H1 (cell line): ENCODE measurements around the gene CAMTA1. TPM values are rescaled to one million over a fixed set of nuclear protein-coding genes. Genes with fewer than 3 reads are reported as not detected.

Source experiments
- CTCF ChIA-PET: fragments of 300-600 bp; sonication (Branson Sonifier 250); formaldehyde crosslinking; loops from one replicate; lab custom pipeline; 2021; ENCODE audit not compliant: partially characterized antibody; lab: Charles Lee
- POLR2A ChIA-PET: fragments of 300-600 bp; sonication (Branson Sonifier 250); formaldehyde crosslinking; loops from one replicate; lab custom pipeline; 2021; ENCODE audit warnings: inconsistent platforms; ENCODE audit not compliant: partially characterized antibody; lab: Charles Lee
- DNase-seq, 2 experiments: peaks; one replicate each; pipeline versions ENCODE4 v3.0.0 to v3.0.0-alpha.2; 2010 to 2022; ENCODE audit warnings: low spot score in 2 of 2, low read depth in 1 of 2, mixed read lengths in 1 of 2
- FAIRE-seq: peaks from 2 replicates; lab custom pipeline; 2011; peaks lifted over from hg19 to GRCh38; lab: Jason Lieb, UNC
- H2AFZ ChIP-seq: 2 replicates; pipeline ENCODE4 v1.8.1; 2012; ENCODE audit warnings: low read length, inconsistent platforms
- H2AK5ac ChIP-seq: 2 replicates; pipeline ENCODE4 v1.6.1; 2013; ENCODE audit warnings: low read depth, low read length
- H2BK120ac ChIP-seq: replicated peaks from 2 replicates; pipeline ENCODE3; 2013; ENCODE audit warnings: low read depth, low read length, inconsistent platforms
- H2BK12ac ChIP-seq: 2 replicates; pipeline ENCODE4 v1.6.1; 2013; ENCODE audit warnings: low read depth, low read length
- H2BK15ac ChIP-seq: 2 replicates; pipeline ENCODE4 v1.6.1; 2013; ENCODE audit warnings: low read length
- H2BK20ac ChIP-seq: 2 replicates; pipeline ENCODE4 v1.6.1; 2013; ENCODE audit warnings: low read length
- H2BK5ac ChIP-seq: 2 replicates; pipeline ENCODE4 v1.6.1; 2013; ENCODE audit warnings: low read depth, low read length
- H3K14ac ChIP-seq: 2 replicates; pipeline ENCODE4 v1.6.1; 2013; ENCODE audit warnings: inconsistent platforms; ENCODE audit not compliant: insufficient read length
- H3K18ac ChIP-seq: 2 replicates; pipeline ENCODE4 v1.6.1; 2013; ENCODE audit warnings: low read length; ENCODE audit errors: extremely low read depth
- H3K23ac ChIP-seq: 2 replicates; pipeline ENCODE4 v1.6.1; 2013; ENCODE audit warnings: inconsistent platforms; ENCODE audit not compliant: insufficient read length
- H3K23me2 ChIP-seq: 2 replicates; pipeline ENCODE4 v1.6.1; 2013; ENCODE audit warnings: low read depth, low read length
- H3K27ac ChIP-seq: 2 replicates; pipeline ENCODE4 v1.6.1; 2011; ENCODE audit warnings: low read depth, low read length, inconsistent platforms
- H3K27me3 ChIP-seq, 4 experiments: replicated peaks in 1 of 4; 1 replicate in 1 of 4; 2 replicates in 3 of 4; pipeline versions ENCODE4 v1.6.1 to v1.8.1; 2011 to 2013; ENCODE audit warnings: low read length in 3 of 4, mild to moderate bottlenecking in 3 of 4, inconsistent platforms in 2 of 4, mixed read lengths in 2 of 4, moderate library complexity in 1 of 4; ENCODE audit not compliant: control insufficient read depth in 3 of 4, insufficient read depth in 3 of 4; ENCODE audit errors: extremely low read depth in 1 of 4
- H3K36me3 ChIP-seq, 4 experiments: 2 replicates each; pipeline versions ENCODE4 v1.6.1 to v1.8.1; 2011 to 2013; ENCODE audit warnings: mild to moderate bottlenecking in 4 of 4, low read length in 3 of 4, moderate library complexity in 2 of 4, control low read depth in 1 of 4, inconsistent platforms in 1 of 4; ENCODE audit not compliant: insufficient read depth in 4 of 4, control insufficient read depth in 2 of 4
- H3K4ac ChIP-seq: replicated peaks from 2 replicates; pipeline ENCODE3; 2013; ENCODE audit warnings: low read length, low read depth, mixed read lengths, inconsistent platforms; ENCODE audit not compliant: insufficient read length
- H3K4me1 ChIP-seq, 4 experiments: replicated peaks in 1 of 4; 1 replicate in 1 of 4; 2 replicates in 3 of 4; pipeline versions ENCODE4 v1.6.1 to v1.8.1; 2011 to 2013; ENCODE audit warnings: low read length in 3 of 4, inconsistent platforms in 2 of 4, mixed read lengths in 1 of 4; ENCODE audit not compliant: insufficient read depth in 4 of 4, control insufficient read depth in 3 of 4
- H3K4me2 ChIP-seq, 2 experiments: 2 replicates each; pipeline versions ENCODE4 v1.6.1 to v1.8.1; 2011 to 2013; ENCODE audit warnings: low read depth in 2 of 2, low read length in 2 of 2, control low read depth in 1 of 2, inconsistent platforms in 1 of 2, mild to moderate bottlenecking in 1 of 2; ENCODE audit not compliant: insufficient read depth in 1 of 2
- H3K4me3 ChIP-seq, 4 experiments: fragments of 200-600, 300-600 bp in 1 of 4; sonication (generic), shearing (Covaris generic), sonication (Bioruptor Twin) in 1 of 4; 2 replicates each; pipeline versions ENCODE4 v1.5.1 to v1.8.1; 2011 to 2016; ENCODE audit warnings: low read length in 4 of 4, low read depth in 3 of 4, control low read depth in 2 of 4, inconsistent platforms in 2 of 4, mild to moderate bottlenecking in 2 of 4, mixed read lengths in 1 of 4, moderate library complexity in 1 of 4; ENCODE audit not compliant: insufficient read depth in 2 of 4; ENCODE audit errors: extremely low read depth in 1 of 4
- H3K56ac ChIP-seq: replicated peaks from 2 replicates; pipeline ENCODE3; 2013; ENCODE audit warnings: low read depth, mild to moderate bottlenecking, mixed read lengths, low read length, inconsistent platforms; ENCODE audit not compliant: insufficient read length
- H3K79me1 ChIP-seq: 2 replicates; pipeline ENCODE4 v1.6.1; 2013; ENCODE audit warnings: low read depth, low read length, control low read depth
- H3K79me2 ChIP-seq, 2 experiments: 2 replicates each; pipeline versions ENCODE4 v1.6.1 to v1.8.1; 2012 to 2013; ENCODE audit warnings: low read length in 2 of 2, mild to moderate bottlenecking in 2 of 2, inconsistent platforms in 1 of 2; ENCODE audit not compliant: insufficient read depth in 2 of 2, control insufficient read depth in 1 of 2
- H3K9ac ChIP-seq, 4 experiments: replicated peaks in 1 of 4; 1 replicate in 1 of 4; 2 replicates in 3 of 4; pipeline versions ENCODE4 v1.6.1 to v1.8.1; 2011 to 2013; ENCODE audit warnings: low read depth in 3 of 4, low read length in 3 of 4, control low read depth in 2 of 4, mild to moderate bottlenecking in 2 of 4, moderate library complexity in 2 of 4, inconsistent platforms in 1 of 4; ENCODE audit errors: extremely low read depth in 1 of 4
- H3K9me3 ChIP-seq, 2 experiments: 2 replicates each; pipeline versions ENCODE4 v1.6.1 to v1.8.1; 2012 to 2013; ENCODE audit warnings: mild to moderate bottlenecking in 2 of 2, moderate library complexity in 2 of 2, control low read depth in 1 of 2, inconsistent platforms in 1 of 2, low read depth in 1 of 2, low read length in 1 of 2, mixed read lengths in 1 of 2; ENCODE audit not compliant: insufficient read depth in 2 of 2
- H4K20me1 ChIP-seq, 2 experiments: replicated peaks in 1 of 2; 2 replicates each; pipeline versions ENCODE3 to v1.8.1; 2011 to 2013; ENCODE audit warnings: inconsistent platforms in 2 of 2, low read length in 2 of 2, mild to moderate bottlenecking in 1 of 2; ENCODE audit not compliant: insufficient read depth in 2 of 2, control insufficient read depth in 1 of 2
- H4K5ac ChIP-seq: 2 replicates; pipeline ENCODE4 v1.6.1; 2013; ENCODE audit warnings: low read length, low read depth, mixed read lengths, inconsistent platforms; ENCODE audit not compliant: insufficient read length
- H4K8ac ChIP-seq: 2 replicates; pipeline ENCODE4 v1.8.0; 2013; ENCODE audit warnings: mild to moderate bottlenecking, moderate library complexity, low read length, inconsistent platforms; ENCODE audit not compliant: insufficient read depth; ENCODE audit errors: extremely low read depth
- H4K91ac ChIP-seq: replicated peaks from 2 replicates; pipeline ENCODE3; 2013; ENCODE audit warnings: low read length, mixed read lengths, inconsistent platforms; ENCODE audit not compliant: insufficient read length
- BACH1 ChIP-seq: IDR thresholded peaks from 2 replicates; pipeline ENCODE4 v1.6.1; 2012; ENCODE audit warnings: low read length, improper control_type of control experiment
- JUN ChIP-seq: IDR thresholded peaks from 2 replicates; pipeline ENCODE4 v1.6.1; 2011; ENCODE audit warnings: low read depth, mild to moderate bottlenecking, improper control_type of control experiment, low read length
- MAFK ChIP-seq: IDR thresholded peaks from 2 replicates; pipeline ENCODE4 v1.6.1; 2012; ENCODE audit warnings: low read depth, mild to moderate bottlenecking, improper control_type of control experiment, low read length
- POU5F1 ChIP-seq: IDR thresholded peaks from 2 replicates; pipeline ENCODE4 v1.6.1; 2011; ENCODE audit warnings: low read depth, mild to moderate bottlenecking, low read length, moderate library complexity
- SRF ChIP-seq: IDR thresholded peaks from 2 replicates; pipeline ENCODE4 v1.6.1; 2011; ENCODE audit warnings: mild to moderate bottlenecking, low read depth, low read length, moderate library complexity
- TBP ChIP-seq: IDR thresholded peaks from 2 replicates; pipeline ENCODE4 v1.6.1; 2011; ENCODE audit warnings: low read depth, low read length, improper control_type of control experiment
- WGBS, 2 experiments: shearing (Covaris generic) in 1 of 2; methylation state at CpG; one replicate each; pipeline versions ENCODE4 v1.1.6 to v1.1.7; 2013 to 2015; ENCODE audit warnings: low lambda C conversion rate in 2 of 2, mixed read lengths in 2 of 2, inconsistent platforms in 1 of 2, low coverage in 1 of 2, missing lambda C conversion rate in 1 of 2; ENCODE audit not compliant: insufficient replicate concordance in 2 of 2, insufficient coverage in 1 of 2, insufficient read length in 1 of 2; ENCODE audit errors: extremely low coverage in 1 of 2, missing lambda C conversion rate in 1 of 2; 5-methylcytosine and 5-hydroxymethylcytosine counted together
- polyA plus RNA-seq, 7 experiments: library from polyadenylated mRNA; depleted of rRNA in 3 of 7; stranded (reverse) in 5 of 7; unstranded in 2 of 7; fragments of >200 nt in 5 of 7; fragments of 200-250 nt in 2 of 7; gene quantifications; 1 replicate in 5 of 7; 2 replicates in 1 of 7; 4 replicates in 1 of 7; pipeline versions ENCODE4 v1.2.1 to v1.2.3, GENCODE V29; 2011 to 2013; ENCODE audit warnings: missing spikeins in 2 of 7, mixed read lengths in 2 of 7
- total RNA-seq: library from RNA; stranded (reverse); fragmentation: NEBNext Ultra II Directional; extraction: Animal tissue kit (Norgen Biotek cat#: 25700); gene quantifications from 2 replicates; pipeline ENCODE4 v1.2.1, GENCODE V29; 2021

Gene CAMTA1
- total and polyA plus RNA-seq, 2 of the 8 experiments (the other 6 are each of a cell fraction or from before 2014, with no cell fraction given): 65.0 to 119 TPM

- POLR2A ChIA-PET: interaction anchor here (0.7 kb wide), 1 partner anchor 172 kb away, joined by 3 read pairs; no protein-coding TSS in a partner anchor
Observed at GRCh38 chr1:7281821-7282220, 496.6 kb downstream of the CAMTA1 start.

More at GRCh38 chr1:7281821-7282220, 496.6 kb downstream of the CAMTA1 start:
- CTCF ChIA-PET: interaction anchor here (0.6 to 2.0 kb wide), 7 partner anchors 11 to 258 kb away, joined by 3 to 8 read pairs (median 3); no protein-coding TSS in a partner anchor
- no peak overlapping the region for H3K9ac ChIP-seq
- no peak for FAIRE-seq
- no peaks in the 10 kb centered on the region for H3K79me1 ChIP-seq
- no peak overlapping the region for H3K14ac ChIP-seq
- no peak overlapping the region for H3K4me2 ChIP-seq
- no peak overlapping the region for H4K8ac ChIP-seq
- H2BK20ac ChIP-seq: no peak overlapping the region
- H3K23ac ChIP-seq: no peak overlapping the region
- H4K91ac ChIP-seq: no peak overlapping the region
- no peak overlapping the region for H3K56ac ChIP-seq
- H2BK12ac ChIP-seq: no peak overlapping the region
- H3K27ac ChIP-seq: no peak overlapping the region
- H4K20me1 ChIP-seq: no peaks in the 10 kb centered on the region
- no peaks in the 10 kb centered on the region for H3K36me3 ChIP-seq
- no peaks in the 10 kb centered on the region; the same call in 1 of the 2 replicates for H3K23me2 ChIP-seq
- TF ChIP-seq MAFK (no peak), JUN (no peak), BACH1 (no peak), TBP (no peak), POU5F1 (no peak), SRF (no peak)
- no peak overlapping the region for H2BK15ac ChIP-seq
- H3K27me3 ChIP-seq: no peaks in the 10 kb centered on the region; a peak in 2 of 7 replicates
- H3K4me1 ChIP-seq: peaks cover 0 to 11% (median 5%) of the 10 kb centered on the region in 4 experiments; a peak in 4 of 7 replicates
- WGBS, 2 experiments: 95% methylated on average over 5 of the region's 5 CpGs; no CpG with 5 or more reads in 1 of the 2 experiments
- H4K5ac ChIP-seq: no peak overlapping the region
- DNase-seq: no peak
- no peak overlapping the region for H3K4me3 ChIP-seq
- H3K9me3 ChIP-seq: no peaks in the 10 kb centered on the region
- H2BK5ac ChIP-seq: no peak overlapping the region
- H2AK5ac ChIP-seq: no peak overlapping the region
- H3K79me2 ChIP-seq: no peaks in the 10 kb centered on the region
- no peak overlapping the region for H3K18ac ChIP-seq
- H2AFZ ChIP-seq: no peak overlapping the region
- no peak overlapping the region for H3K4ac ChIP-seq
- no peak overlapping the region for H2BK120ac ChIP-seq
